22Rv1 (cell line): ENCODE measurements around the gene FAM229A.

Experiments
- H3K27ac ChIP-seq: fragments of 450-650 bp; 2 replicates; pipeline ENCODE4 v1.5.1; 2017
- CTCF ChIP-seq: fragments of 450-650 bp; IDR thresholded peaks from 2 replicates; pipeline ENCODE4 v1.5.1; 2017; ENCODE audit warnings: mild to moderate bottlenecking
- ZFX ChIP-seq: fragments of 450-650 bp; IDR thresholded peaks from 2 replicates; pipeline ENCODE4 v1.6.1; 2017; ENCODE audit warnings: antibody characterized with exemption, borderline replicate concordance

FAM229A gene

GRCh38 chr1:32392325-32392724 is 30.0 kb upstream of the FAM229A start:
- TF ChIP-seq CTCF (no peak), ZFX (no peak)
- H3K27ac ChIP-seq: no peak overlapping the region

GRCh38 chr1:32390904-32391870 is 28.9 kb upstream of the FAM229A start:
- TF ChIP-seq CTCF (no peak), ZFX (no peak)
- H3K27ac ChIP-seq: no peak overlapping the region

GRCh38 chr1:32388641-32389040 is 26.4 kb upstream of the FAM229A start:
- no peak overlapping the region for H3K27ac ChIP-seq
- TF ChIP-seq ZFX (no peak), CTCF (no peak)

DNA sequence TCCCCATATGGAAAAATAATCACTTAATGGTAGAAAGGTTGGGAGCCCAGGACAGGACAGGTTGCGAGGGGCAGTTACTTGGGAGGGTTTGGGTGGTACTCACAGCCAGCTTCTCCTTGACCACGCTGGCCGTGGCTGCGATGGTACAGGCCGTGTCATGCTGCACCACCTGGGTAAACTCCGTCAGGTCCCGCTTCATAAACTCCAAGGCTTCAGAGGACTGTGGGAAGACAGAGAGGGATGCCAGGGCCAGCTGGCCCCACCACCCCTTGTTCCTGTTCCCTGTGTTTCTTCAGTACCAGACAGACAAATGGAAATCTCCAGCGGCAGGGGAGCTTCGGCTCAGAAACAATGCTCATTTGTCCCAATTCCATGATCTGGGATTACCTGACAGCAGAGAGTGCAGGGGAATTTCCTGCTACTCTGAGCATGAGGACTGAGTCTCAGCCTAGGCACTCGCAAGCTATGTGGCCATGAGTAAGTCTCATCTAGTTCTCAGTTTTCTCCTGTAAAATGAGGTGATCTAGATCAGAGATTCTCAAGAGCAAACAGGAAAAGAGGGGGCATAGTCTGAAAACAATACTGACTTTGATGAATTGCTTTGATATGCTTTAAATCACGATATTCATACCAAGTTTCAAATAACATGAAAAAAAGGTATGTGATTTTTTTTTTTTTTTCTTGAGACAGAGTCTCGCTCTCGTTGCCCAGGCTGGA is 24.5 kb upstream of the FAM229A start:
- TF ChIP-seq ZFX: no peak
- TF ChIP-seq CTCF: no peak
- no peak overlapping the region for H3K27ac ChIP-seq

GRCh38 chr1:32380057-32380456 is 17.8 kb upstream of the FAM229A start:
- TF ChIP-seq ZFX (no peak), CTCF (no peak)
- H3K27ac ChIP-seq: no peak overlapping the region

DNA sequence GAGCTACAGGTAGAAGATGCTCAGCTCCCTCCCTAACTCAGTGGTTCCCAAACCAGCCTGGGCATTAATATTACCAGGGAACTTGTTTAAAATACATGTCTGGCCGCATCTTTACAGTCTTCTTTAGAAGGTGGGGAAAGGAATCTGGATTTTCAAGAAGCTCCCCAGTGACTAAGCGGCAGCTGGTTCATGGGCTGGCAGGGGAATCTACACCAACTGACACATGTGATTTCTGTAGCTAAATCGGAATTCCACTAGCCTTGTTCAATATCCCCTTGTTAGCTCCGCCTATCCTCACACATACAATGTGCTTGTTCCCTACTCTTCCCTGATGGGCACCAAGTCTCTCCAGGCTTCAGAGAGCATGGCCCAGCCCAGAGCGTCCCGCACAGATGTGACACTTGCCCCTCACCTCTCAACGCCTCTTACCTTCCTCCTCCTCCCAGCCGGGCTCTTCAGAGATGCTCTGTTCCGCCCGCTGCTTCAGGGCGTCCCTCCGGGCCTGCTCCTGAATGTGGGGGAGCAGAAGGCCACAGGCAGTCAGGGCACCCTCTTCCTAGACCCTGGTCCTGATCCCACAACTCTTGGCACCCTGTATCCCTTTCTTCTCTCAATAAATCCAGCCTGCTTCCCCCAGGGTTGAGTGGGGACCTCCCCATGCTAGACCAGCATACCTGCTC is 15.4 kb upstream of the FAM229A start:
- H3K27ac ChIP-seq: no peak overlapping the region
- TF ChIP-seq CTCF: no peak
- TF ChIP-seq ZFX: no peak
